ENCODE measurements around the gene ELOVL1.

The ELOVL1 gene

GRCh38 chr1:43358121-43358745 is 9.6 kb downstream of the ELOVL1 start:
- DNase-seq (ENCODE audit: low read depth in 2 of 2, low spot score in 1 of 2) = no peak

- DNase-seq (ENCODE audit: low read depth in 2 of 2, low spot score in 1 of 2) = no peak
These were observed 10.6 kb downstream of the ELOVL1 start for GRCh38 chr1:43357251-43357650.

- no peak for DNase-seq (ENCODE audit: low read depth in 2 of 2, low spot score in 1 of 2)
These were observed 12.9 kb downstream of the ELOVL1 start for GRCh38 chr1:43354936-43355335.

- DNase-seq (ENCODE audit: low read depth in 2 of 2, low spot score in 1 of 2) = no peak
These were observed 13.3 kb downstream of the ELOVL1 start for GRCh38 chr1:43354471-43354870.

- DNase-seq (ENCODE audit: low read depth in 2 of 2, low spot score in 1 of 2) = no peak
These were observed 14.9 kb downstream of the ELOVL1 start for GRCh38 chr1:43352881-43353280.

- DNase-seq (ENCODE audit: low read depth in 2 of 2, low spot score in 1 of 2) = no peak
These were observed 15.5 kb downstream of the ELOVL1 start for GRCh38 chr1:43352351-43352705.

- no peak for DNase-seq (ENCODE audit: low read depth in 2 of 2, low spot score in 1 of 2)
These were observed 16.1 kb downstream of the ELOVL1 start for GRCh38 chr1:43351421-43352350.

GRCh38 chr1:43350976-43351375 is 16.8 kb downstream of the ELOVL1 start:
- DNase-seq (ENCODE audit: low read depth in 2 of 2, low spot score in 1 of 2) = no peak

- no peak for DNase-seq (ENCODE audit: low read depth in 2 of 2, low spot score in 1 of 2)
These were observed 18.1 kb downstream of the ELOVL1 start for GRCh38 chr1:43349594-43350306.

- DNase-seq (ENCODE audit: low read depth in 2 of 2, low spot score in 1 of 2) = peak in 1 of 2 donors; percentile 16
These were observed 18.8 kb downstream of the ELOVL1 start for GRCh38 chr1:43348809-43349593.

- DNase-seq (ENCODE audit: low read depth in 2 of 2, low spot score in 1 of 2) = no peak
These were observed 19.4 kb downstream of the ELOVL1 start for GRCh38 chr1:43348343-43348808.

GRCh38 chr1:43346636-43347035 is 21.2 kb downstream of the ELOVL1 start:
- DNase-seq (ENCODE audit: low read depth in 2 of 2, low spot score in 1 of 2) = no peak

- DNase-seq (ENCODE audit: low read depth in 2 of 2, low spot score in 1 of 2) = no peak
These were observed 22.7 kb downstream of the ELOVL1 start for GRCh38 chr1:43345120-43345519.

- DNase-seq (ENCODE audit: low read depth in 2 of 2, low spot score in 1 of 2) = no peak
These were observed 23.5 kb downstream of the ELOVL1 start for GRCh38 chr1:43344267-43344850.

- no peak for DNase-seq (ENCODE audit: low read depth in 2 of 2, low spot score in 1 of 2)
These were observed 27.3 kb downstream of the ELOVL1 start for GRCh38 chr1:43340559-43340958.

- DNase-seq (ENCODE audit: low read depth in 2 of 2, low spot score in 1 of 2) = no peak
These were observed 28.1 kb downstream of the ELOVL1 start for GRCh38 chr1:43339584-43340232.

- DNase-seq (ENCODE audit: low read depth in 2 of 2, low spot score in 1 of 2) = no peak
These were observed 29.8 kb downstream of the ELOVL1 start for GRCh38 chr1:43338001-43338400.

- no peak for DNase-seq (ENCODE audit: low read depth in 2 of 2, low spot score in 1 of 2)
These were observed 30.2 kb downstream of the ELOVL1 start, which contains the start of gene MPL for GRCh38 chr1:43337588-43337987. MPL (plus strand) TSS chr1:43337818; CDS start chr1:43337849, 31 bp downstream.

GRCh38 chr1:43334453-43335205 is 33.2 kb downstream of the ELOVL1 start:
- DNase-seq (ENCODE audit: low read depth in 2 of 2, low spot score in 1 of 2) = no peak

All from stimulated activated CD8-positive, alpha-beta memory T cell treated with anti-CD3 and anti-CD28 coated beads, Interleukin-4, amount 100 ng/mL, for 4 hours (primary cell).